GM23338 (cell line): Measurements from ENCODE around the gene NRF1. TPM values are rescaled to one million over a fixed set of nuclear protein-coding genes. Genes with fewer than 3 reads are reported as not detected.

Source experiments
- ATAC-seq: fragments of 200-7000 bp; cut with Tn5 transposase; 3 replicates; pipeline ENCODE4 v1.9.1; 2020
- DNase-seq: peaks from one replicate; pipeline ENCODE4 v3.0.0-alpha.2; 2015; ENCODE audit warnings: low spot score
- H2AFZ ChIP-seq: fragments of 200-600 bp; sonication (generic); 2 replicates; pipeline ENCODE4 v1.8.0; 2016; ENCODE audit warnings: antibody characterized with exemption, mild to moderate bottlenecking, moderate library complexity
- H3F3A ChIP-seq: fragments of 200-600 bp; sonication (generic); replicated peaks from 2 replicates; pipeline ENCODE4 v1.8.0; 2017; ENCODE audit warnings: antibody characterized with exemption, mixed run types, low read depth
- H3K27ac ChIP-seq: fragments of 200-600 bp; sonication (generic); 2 replicates; pipeline ENCODE4 v1.6.1; 2016; ENCODE audit warnings: low read depth
- H3K27me3 ChIP-seq: fragments of 200-600 bp; sonication (generic); 2 replicates; pipeline ENCODE4 v1.8.0; 2016; ENCODE audit warnings: mild to moderate bottlenecking, mixed run types, moderate library complexity; ENCODE audit not compliant: insufficient read depth
- H3K36me3 ChIP-seq: fragments of 200-600 bp; sonication (generic); 2 replicates; pipeline ENCODE4 v1.8.0; 2016; ENCODE audit warnings: mild to moderate bottlenecking; ENCODE audit not compliant: insufficient read depth
- H3K4me1 ChIP-seq: fragments of 200-600 bp; sonication (generic); 2 replicates; pipeline ENCODE4 v1.8.0; 2016; ENCODE audit warnings: mild to moderate bottlenecking, moderate library complexity; ENCODE audit not compliant: insufficient read depth
- H3K4me2 ChIP-seq: fragments of 200-600 bp; sonication (generic); 2 replicates; pipeline ENCODE4 v1.7.1; 2017; ENCODE audit warnings: mixed run types
- H3K4me3 ChIP-seq: fragments of 200-600 bp; sonication (generic); 2 replicates; pipeline ENCODE4 v1.6.1; 2016; ENCODE audit warnings: mixed run types
- H3K79me2 ChIP-seq: fragments of 200-600 bp; sonication (generic); replicated peaks from 2 replicates; pipeline ENCODE4 v1.8.0; 2017; ENCODE audit warnings: mild to moderate bottlenecking; ENCODE audit not compliant: insufficient read depth
- H3K9me2 ChIP-seq: fragments of 200-600 bp; sonication (generic); 2 replicates; pipeline ENCODE4 v1.8.0; 2017; ENCODE audit not compliant: insufficient read depth
- H4K20me1 ChIP-seq: fragments of 200-600 bp; sonication (generic); replicated peaks from 2 replicates; pipeline ENCODE4 v1.8.0; 2017; ENCODE audit warnings: mild to moderate bottlenecking; ENCODE audit not compliant: insufficient read depth
- H3K27ac Mint-ChIP-seq: 2 replicates; pipeline ENCODE4 v1.8.0; 2020; ENCODE audit warnings: inconsistent platforms, mild to moderate bottlenecking, moderate library complexity, mixed read lengths
- H3K27me3 Mint-ChIP-seq: 3 replicates; pipeline ENCODE4 v1.8.0; 2022; ENCODE audit warnings: low read depth, mild to moderate bottlenecking, moderate library complexity, mixed read lengths, inconsistent platforms; ENCODE audit not compliant: insufficient read depth, poor library complexity
- H3K36me3 Mint-ChIP-seq: 3 replicates; pipeline ENCODE4 v1.8.0; 2021; ENCODE audit warnings: low read depth, mild to moderate bottlenecking, inconsistent platforms, moderate library complexity, mixed read lengths
- H3K4me1 Mint-ChIP-seq: 3 replicates; pipeline ENCODE4 v1.8.0; 2020; ENCODE audit warnings: mild to moderate bottlenecking, inconsistent platforms, mixed read lengths
- H3K4me3 Mint-ChIP-seq: 3 replicates; pipeline ENCODE4 v1.8.0; 2021; ENCODE audit warnings: moderate library complexity, mild to moderate bottlenecking, inconsistent platforms, mixed read lengths
- H3K9me3 Mint-ChIP-seq: 3 replicates; pipeline ENCODE4 v1.8.0; 2020; ENCODE audit warnings: moderate library complexity, mild to moderate bottlenecking, inconsistent platforms, mixed read lengths
- CREB1 ChIP-seq: fragments of 250-450 bp; sonication (Bioruptor Pico); IDR thresholded peaks from 2 replicates; pipeline ENCODE4 v1.5.0; 2020; ENCODE audit warnings: low read depth, mild to moderate bottlenecking, moderate library complexity
- EZH2 ChIP-seq: fragments of 200-600 bp; sonication (generic); IDR thresholded peaks from one replicate; pipeline ENCODE4 v1.8.0; 2017; ENCODE audit warnings: antibody characterized with exemption, mild to moderate bottlenecking, low read depth; ENCODE audit not compliant: unreplicated experiment
- EZH2phosphoT487 ChIP-seq: fragments of 200-600 bp; sonication (generic); IDR thresholded peaks from one replicate; pipeline ENCODE4 v1.8.1; 2018; ENCODE audit warnings: antibody characterized with exemption; ENCODE audit not compliant: unreplicated experiment
- POLR2AphosphoS5 ChIP-seq: IDR thresholded peaks from 2 replicates; pipeline ENCODE4 v1.6.1; 2016; ENCODE audit warnings: antibody characterized with exemption, low read depth
- STAT1 ChIP-seq: IDR thresholded peaks from one replicate; pipeline ENCODE4 v1.6.1; 2016; ENCODE audit warnings: antibody characterized with exemption; ENCODE audit not compliant: unreplicated experiment
- ZNF331 ChIP-seq: fragments of 250-450 bp; sonication (Bioruptor Pico); IDR thresholded peaks from 2 replicates; pipeline ENCODE4 v1.5.0; 2020; ENCODE audit warnings: low read depth, mild to moderate bottlenecking, moderate library complexity
- polyA plus RNA-seq: library from polyadenylated mRNA; unstranded; fragments of >200 nt; fragmentation: Nextera tagmentation; extraction: Ambion mirVana; gene quantifications from 2 replicates; pipeline ENCODE4 v1.2.1, GENCODE V29; 2016
- total RNA-seq: library from RNA; depleted of rRNA; stranded (reverse); fragments of >200 nt; shearing (Covaris generic); gene quantifications from 2 replicates; pipeline ENCODE4 v1.2.3, GENCODE V29; 2014
- TF ChIP-seq, protein P1 (sequence below): IDR thresholded peaks from one replicate; pipeline ENCODE4 v1.6.1; 2018; ENCODE audit warnings: antibody characterized with exemption; ENCODE audit not compliant: unreplicated experiment
- TF ChIP-seq, protein P2 (sequence below): IDR thresholded peaks from 2 replicates; pipeline ENCODE4 v1.6.1; 2016; ENCODE audit warnings: antibody characterized with exemption
- TF ChIP-seq, protein P3 (sequence below), 2 experiments: fragments of 200-600 bp in 1 of 2; sonication (generic) in 1 of 2; conservative IDR thresholded peaks; 2 replicates each; pipeline versions ENCODE4 v1.5.1 to v1.6.1; 2016 to 2017; ENCODE audit warnings: antibody characterized with exemption in 2 of 2, low read depth in 2 of 2, mild to moderate bottlenecking in 2 of 2, moderate library complexity in 1 of 2

Gene NRF1
- total and polyA plus RNA-seq, 2 experiments from 2014 or later: 5.3 to 24.6 TPM

DNA sequence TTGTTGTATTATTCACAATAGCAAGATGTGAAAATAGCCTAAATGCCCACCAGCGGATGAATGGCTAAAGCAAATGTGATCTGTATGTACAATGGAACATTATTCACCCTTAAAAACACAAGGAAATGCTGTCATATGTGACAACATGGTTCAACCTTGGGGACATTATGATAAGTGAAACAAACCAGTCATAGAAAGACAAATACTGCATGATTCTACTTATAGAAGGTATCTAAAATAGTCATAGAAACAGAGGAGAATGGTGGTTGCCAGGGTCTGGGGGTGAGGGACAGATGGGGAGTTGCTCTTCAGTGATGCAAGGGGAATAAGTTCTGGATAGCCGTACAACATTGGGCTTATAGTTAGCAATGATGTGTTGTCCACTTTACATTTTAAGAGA lies 58.4 kb downstream of the NRF1 start:
- ATAC-seq (no peak), DNase-seq (no peak)
- no peak overlapping the region for H3K27ac ChIP-seq
- no peak for TF ChIP-seq STAT1
- no peak for TF ChIP-seq CREB1 (CRISPR knock-in tag)
- TF ChIP-seq, protein P1, sequence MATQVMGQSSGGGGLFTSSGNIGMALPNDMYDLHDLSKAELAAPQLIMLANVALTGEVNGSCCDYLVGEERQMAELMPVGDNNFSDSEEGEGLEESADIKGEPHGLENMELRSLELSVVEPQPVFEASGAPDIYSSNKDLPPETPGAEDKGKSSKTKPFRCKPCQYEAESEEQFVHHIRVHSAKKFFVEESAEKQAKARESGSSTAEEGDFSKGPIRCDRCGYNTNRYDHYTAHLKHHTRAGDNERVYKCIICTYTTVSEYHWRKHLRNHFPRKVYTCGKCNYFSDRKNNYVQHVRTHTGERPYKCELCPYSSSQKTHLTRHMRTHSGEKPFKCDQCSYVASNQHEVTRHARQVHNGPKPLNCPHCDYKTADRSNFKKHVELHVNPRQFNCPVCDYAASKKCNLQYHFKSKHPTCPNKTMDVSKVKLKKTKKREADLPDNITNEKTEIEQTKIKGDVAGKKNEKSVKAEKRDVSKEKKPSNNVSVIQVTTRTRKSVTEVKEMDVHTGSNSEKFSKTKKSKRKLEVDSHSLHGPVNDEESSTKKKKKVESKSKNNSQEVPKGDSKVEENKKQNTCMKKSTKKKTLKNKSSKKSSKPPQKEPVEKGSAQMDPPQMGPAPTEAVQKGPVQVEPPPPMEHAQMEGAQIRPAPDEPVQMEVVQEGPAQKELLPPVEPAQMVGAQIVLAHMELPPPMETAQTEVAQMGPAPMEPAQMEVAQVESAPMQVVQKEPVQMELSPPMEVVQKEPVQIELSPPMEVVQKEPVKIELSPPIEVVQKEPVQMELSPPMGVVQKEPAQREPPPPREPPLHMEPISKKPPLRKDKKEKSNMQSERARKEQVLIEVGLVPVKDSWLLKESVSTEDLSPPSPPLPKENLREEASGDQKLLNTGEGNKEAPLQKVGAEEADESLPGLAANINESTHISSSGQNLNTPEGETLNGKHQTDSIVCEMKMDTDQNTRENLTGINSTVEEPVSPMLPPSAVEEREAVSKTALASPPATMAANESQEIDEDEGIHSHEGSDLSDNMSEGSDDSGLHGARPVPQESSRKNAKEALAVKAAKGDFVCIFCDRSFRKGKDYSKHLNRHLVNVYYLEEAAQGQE: no peak
- TF ChIP-seq, protein P2, sequence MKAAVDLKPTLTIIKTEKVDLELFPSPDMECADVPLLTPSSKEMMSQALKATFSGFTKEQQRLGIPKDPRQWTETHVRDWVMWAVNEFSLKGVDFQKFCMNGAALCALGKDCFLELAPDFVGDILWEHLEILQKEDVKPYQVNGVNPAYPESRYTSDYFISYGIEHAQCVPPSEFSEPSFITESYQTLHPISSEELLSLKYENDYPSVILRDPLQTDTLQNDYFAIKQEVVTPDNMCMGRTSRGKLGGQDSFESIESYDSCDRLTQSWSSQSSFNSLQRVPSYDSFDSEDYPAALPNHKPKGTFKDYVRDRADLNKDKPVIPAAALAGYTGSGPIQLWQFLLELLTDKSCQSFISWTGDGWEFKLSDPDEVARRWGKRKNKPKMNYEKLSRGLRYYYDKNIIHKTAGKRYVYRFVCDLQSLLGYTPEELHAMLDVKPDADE: no peak
- TF ChIP-seq POLR2AphosphoS5: no peak
- TF ChIP-seq EZH2: no peak
- no peak for TF ChIP-seq EZH2phosphoT487
- no peak overlapping the region for H3K4me2 ChIP-seq
- Mint-ChIP-seq H3K36me3 (peaks cover 10% of the 10 kb centered on the region), H3K9me3 (peaks cover 5% of the 10 kb centered on the region), H3K27me3 (no peaks in the 10 kb centered on the region), H3K4me1 (peaks cover 4% of the 10 kb centered on the region), H3K4me3 (no peak overlapping the region), H3K27ac (no peak overlapping the region)
- no peak overlapping the region for H3K4me3 ChIP-seq
- peaks cover 6% of the 10 kb centered on the region; the same call in 1 of the 2 replicates for H3K36me3 ChIP-seq
- no peaks in the 10 kb centered on the region for H3K9me2 ChIP-seq
- H3F3A ChIP-seq: no peaks in the 10 kb centered on the region
- peaks cover 3% of the 10 kb centered on the region for H3K4me1 ChIP-seq
- peaks cover 12% of the 10 kb centered on the region; the same call in 1 of the 2 replicates for H3K79me2 ChIP-seq
- no peaks in the 10 kb centered on the region for H3K27me3 ChIP-seq
- H4K20me1 ChIP-seq: 0 out of 2 replicates have a peak, but pooled peaks cover 2% of the 10 kb centered on the region
- no peak overlapping the region for H2AFZ ChIP-seq

DNA sequence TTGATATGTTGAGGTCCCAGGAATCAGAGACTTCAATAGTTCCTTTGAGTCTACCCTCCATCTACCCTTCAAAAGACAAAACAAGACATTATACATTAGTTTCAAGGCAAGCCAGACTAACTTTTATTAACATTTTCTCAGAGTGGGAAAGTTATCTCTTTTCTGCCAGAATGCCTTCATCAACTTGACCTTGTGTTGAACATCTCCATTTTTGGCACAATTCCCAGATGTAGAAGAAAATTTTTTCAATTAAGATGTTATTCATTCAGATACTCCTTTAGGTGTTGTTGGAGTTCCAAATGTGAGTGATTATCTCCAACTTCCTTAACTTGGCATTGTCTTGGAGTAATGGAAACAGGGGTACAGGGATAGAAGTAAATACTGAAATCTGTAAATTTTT lies 59.1 kb downstream of the NRF1 start:
- Histone ChIP-seq H3K27ac (no peak overlapping the region), H3K4me2 (no peak overlapping the region), H4K20me1 (0 out of 2 replicates have a peak, but pooled peaks cover 2% of the 10 kb centered on the region), H3F3A (no peaks in the 10 kb centered on the region), H3K4me1 (no peaks in the 10 kb centered on the region), H3K4me3 (no peak overlapping the region), H3K27me3 (no peaks in the 10 kb centered on the region), H3K9me2 (no peaks in the 10 kb centered on the region), H2AFZ (no peak overlapping the region), H3K36me3 (peaks cover 12% of the 10 kb centered on the region; the same call in 1 of the 2 replicates), H3K79me2 (peaks cover 9% of the 10 kb centered on the region; the same call in 1 of the 2 replicates)
- ATAC-seq: no peak
- H3K36me3 Mint-ChIP-seq: peaks cover 15% of the 10 kb centered on the region
- no peak for DNase-seq
- H3K4me1 Mint-ChIP-seq: no peaks in the 10 kb centered on the region
- peaks cover 12% of the 10 kb centered on the region for H3K9me3 Mint-ChIP-seq
- H3K27me3 Mint-ChIP-seq: no peaks in the 10 kb centered on the region
- no peak overlapping the region for H3K27ac Mint-ChIP-seq
- H3K4me3 Mint-ChIP-seq: no peak overlapping the region
- TF ChIP-seq POLR2AphosphoS5: no peak
- TF ChIP-seq EZH2phosphoT487: no peak
- TF ChIP-seq, protein P3, sequence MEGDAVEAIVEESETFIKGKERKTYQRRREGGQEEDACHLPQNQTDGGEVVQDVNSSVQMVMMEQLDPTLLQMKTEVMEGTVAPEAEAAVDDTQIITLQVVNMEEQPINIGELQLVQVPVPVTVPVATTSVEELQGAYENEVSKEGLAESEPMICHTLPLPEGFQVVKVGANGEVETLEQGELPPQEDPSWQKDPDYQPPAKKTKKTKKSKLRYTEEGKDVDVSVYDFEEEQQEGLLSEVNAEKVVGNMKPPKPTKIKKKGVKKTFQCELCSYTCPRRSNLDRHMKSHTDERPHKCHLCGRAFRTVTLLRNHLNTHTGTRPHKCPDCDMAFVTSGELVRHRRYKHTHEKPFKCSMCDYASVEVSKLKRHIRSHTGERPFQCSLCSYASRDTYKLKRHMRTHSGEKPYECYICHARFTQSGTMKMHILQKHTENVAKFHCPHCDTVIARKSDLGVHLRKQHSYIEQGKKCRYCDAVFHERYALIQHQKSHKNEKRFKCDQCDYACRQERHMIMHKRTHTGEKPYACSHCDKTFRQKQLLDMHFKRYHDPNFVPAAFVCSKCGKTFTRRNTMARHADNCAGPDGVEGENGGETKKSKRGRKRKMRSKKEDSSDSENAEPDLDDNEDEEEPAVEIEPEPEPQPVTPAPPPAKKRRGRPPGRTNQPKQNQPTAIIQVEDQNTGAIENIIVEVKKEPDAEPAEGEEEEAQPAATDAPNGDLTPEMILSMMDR (conservative IDR thresholded peaks at IDR 0.05; ENCODE audit: low read depth in 2 of 2): no peak
- no peak for TF ChIP-seq ZNF331 (CRISPR knock-in tag)
